ENCODE data around the gene YWHAQ.

GRCh38 chr2:9535177-9535576 lies 95.6 kb downstream of the YWHAQ start:
- TF ChIP-seq CSDC2 (CRISPR knock-in tag; IDR thresholded peaks at IDR 0.05), result no peak
- TF ChIP-seq PATZ1 (CRISPR knock-in tag; IDR thresholded peaks at IDR 0.05; ENCODE audit: borderline replicate concordance), result no peak
- TF ChIP-seq ZNF8 (CRISPR knock-in tag; IDR thresholded peaks at IDR 0.05), result no peak
- no peak for TF ChIP-seq CREB5 (CRISPR knock-in tag; IDR thresholded peaks at IDR 0.05; ENCODE audit: low read depth)
- no peak for TF ChIP-seq ARNTL (CRISPR knock-in tag; IDR thresholded peaks at IDR 0.05; ENCODE audit: borderline replicate concordance, low read depth)
- TF ChIP-seq GLIS3 (CRISPR knock-in tag; IDR thresholded peaks at IDR 0.05), result no peak
- no peak for TF ChIP-seq ISL1 (CRISPR knock-in tag; IDR thresholded peaks at IDR 0.05)
- TF ChIP-seq ZNF565 (CRISPR knock-in tag; conservative IDR thresholded peaks at IDR 0.05; ENCODE audit: low read depth), result no peak
- TF ChIP-seq BACH2 (CRISPR knock-in tag; IDR thresholded peaks at IDR 0.05; ENCODE audit: borderline replicate concordance), result no peak
- no peak for TF ChIP-seq RARB (CRISPR knock-in tag; IDR thresholded peaks at IDR 0.05)
- TF ChIP-seq ESRRG (CRISPR knock-in tag; IDR thresholded peaks at IDR 0.05), result no peak
- no peak for TF ChIP-seq TCF4 (CRISPR knock-in tag; IDR thresholded peaks at IDR 0.05; ENCODE audit: borderline replicate concordance)
- TF ChIP-seq ZFP3 (CRISPR knock-in tag; IDR thresholded peaks at IDR 0.05), result no peak

Measured in SK-N-SH treated with all-trans-retinoic acid at 6 μM for 48 hours (cell line).